H9 (cell line): ENCODE measurements around the gene HOXD13. TPM values are rescaled to one million over a fixed set of nuclear protein-coding genes. Genes with fewer than 3 reads are reported as not detected.
A peak's percentile ranks its signal among the peaks of the same experiment; 100 is the strongest.

Experiments
- DNase-seq: peaks from one replicate; pipeline ENCODE4 v3.0.0-alpha.2; 2017
- H2AFZ ChIP-seq: one replicate; pipeline ENCODE4 v1.6.1; 2013; ENCODE audit warnings: mild to moderate bottlenecking, low read length, control low read depth, moderate library complexity
- H2AK5ac ChIP-seq: 2 replicates; pipeline ENCODE4 v1.6.1; 2013; ENCODE audit warnings: low read length, control low read depth, mixed read lengths; ENCODE audit not compliant: insufficient read length
- H2BK120ac ChIP-seq: one replicate; pipeline ENCODE4 v1.6.1; 2013; ENCODE audit warnings: low read depth, mild to moderate bottlenecking, low read length, control low read depth, inconsistent platforms; ENCODE audit not compliant: poor library complexity, severe bottlenecking
- H2BK12ac ChIP-seq: 2 replicates; pipeline ENCODE4 v1.6.1; 2013; ENCODE audit warnings: low read length, control low read depth, mixed read lengths, low read depth; ENCODE audit not compliant: insufficient read length
- H2BK15ac ChIP-seq: 2 replicates; pipeline ENCODE4 v1.6.1; 2013; ENCODE audit warnings: low read depth, low read length, control low read depth
- H2BK20ac ChIP-seq: one replicate; pipeline ENCODE4 v1.6.1; 2013; ENCODE audit warnings: low read depth, mild to moderate bottlenecking, low read length, control low read depth, inconsistent platforms; ENCODE audit not compliant: poor library complexity, severe bottlenecking
- H2BK5ac ChIP-seq: 2 replicates; pipeline ENCODE4 v1.6.1; 2013; ENCODE audit warnings: low read length, control low read depth, mixed read lengths; ENCODE audit not compliant: insufficient read length
- H3K14ac ChIP-seq: 2 replicates; pipeline ENCODE4 v1.6.1; 2013; ENCODE audit warnings: low read length, control low read depth; ENCODE audit not compliant: insufficient read depth
- H3K18ac ChIP-seq: 2 replicates; pipeline ENCODE4 v1.6.1; 2013; ENCODE audit warnings: low read depth, mild to moderate bottlenecking, mixed read lengths, low read length, control low read depth; ENCODE audit not compliant: insufficient read length
- H3K23ac ChIP-seq: 2 replicates; pipeline ENCODE4 v1.6.1; 2013; ENCODE audit warnings: low read length, control low read depth, mixed read lengths, low read depth; ENCODE audit not compliant: insufficient read length
- H3K23me2 ChIP-seq: 2 replicates; pipeline ENCODE4 v1.6.1; 2013; ENCODE audit warnings: low read depth, mild to moderate bottlenecking, mixed read lengths, low read length, control low read depth; ENCODE audit not compliant: insufficient read length, poor library complexity, severe bottlenecking
- H3K27ac ChIP-seq: 2 replicates; pipeline ENCODE4 v1.5.1; 2013; ENCODE audit warnings: low read length, control low read depth, mixed read lengths, low read depth; ENCODE audit not compliant: insufficient read length
- H3K27me3 ChIP-seq: 2 replicates; pipeline ENCODE4 v1.6.1; 2013; ENCODE audit warnings: low read length, control low read depth, inconsistent platforms; ENCODE audit not compliant: insufficient read depth
- H3K4ac ChIP-seq: 2 replicates; pipeline ENCODE4 v1.6.1; 2013; ENCODE audit warnings: low read depth, mild to moderate bottlenecking, control low read depth, inconsistent platforms, low read length, moderate library complexity
- H3K4me1 ChIP-seq: 2 replicates; pipeline ENCODE4 v1.6.1; 2013; ENCODE audit warnings: low read length, control low read depth, inconsistent platforms; ENCODE audit not compliant: insufficient read depth
- H3K4me2 ChIP-seq: 2 replicates; pipeline ENCODE4 v1.6.1; 2013; ENCODE audit warnings: low read length, control low read depth, mixed read lengths; ENCODE audit not compliant: insufficient read length, insufficient read depth
- H3K56ac ChIP-seq: 2 replicates; pipeline ENCODE4 v1.6.1; 2013; ENCODE audit warnings: low read depth, mild to moderate bottlenecking, mixed read lengths, low read length, control low read depth; ENCODE audit not compliant: insufficient read length
- H3K79me1 ChIP-seq: 2 replicates; pipeline ENCODE4 v1.6.1; 2013; ENCODE audit warnings: low read depth, mild to moderate bottlenecking, moderate library complexity, low read length, control low read depth, inconsistent platforms; ENCODE audit not compliant: insufficient read depth, poor library complexity, severe bottlenecking
- H3K79me2 ChIP-seq: 2 replicates; pipeline ENCODE4 v1.6.1; 2013; ENCODE audit warnings: low read length, control low read depth, inconsistent platforms; ENCODE audit not compliant: insufficient read depth
- H3K9ac ChIP-seq: 2 replicates; pipeline ENCODE4 v1.6.1; 2013; ENCODE audit warnings: low read length, control low read depth, mixed read lengths; ENCODE audit not compliant: insufficient read length; ENCODE audit errors: extremely low read depth
- H3K9me3 ChIP-seq: one replicate; pipeline ENCODE4 v1.6.1; 2013; ENCODE audit warnings: low read depth, low read length, inconsistent platforms; ENCODE audit not compliant: control insufficient read depth
- H3T11ph ChIP-seq: one replicate; pipeline ENCODE4 v1.6.1; 2013; ENCODE audit warnings: mild to moderate bottlenecking, low read length, control low read depth, inconsistent platforms
- H4K20me1 ChIP-seq: one replicate; pipeline ENCODE4 v1.6.1; 2013; ENCODE audit not compliant: control insufficient read depth, insufficient read length, insufficient read depth
- H4K5ac ChIP-seq: 2 replicates; pipeline ENCODE4 v1.6.1; 2013; ENCODE audit warnings: low read depth, mild to moderate bottlenecking, mixed read lengths, low read length, control low read depth; ENCODE audit not compliant: insufficient read length
- H4K8ac ChIP-seq: replicated peaks from 2 replicates; pipeline ENCODE4 v1.6.1; 2013; ENCODE audit warnings: low read length, control low read depth, mixed read lengths, low read depth; ENCODE audit not compliant: insufficient read length
- H4K91ac ChIP-seq: 2 replicates; pipeline ENCODE4 v1.6.1; 2013; ENCODE audit warnings: low read depth, mild to moderate bottlenecking, moderate library complexity, mixed read lengths, low read length, control low read depth; ENCODE audit not compliant: insufficient read length
- H3K27ac Mint-ChIP-seq, 3 experiments: 2 replicates in 2 of 3; 3 replicates in 1 of 3; pipeline ENCODE4 v1.8.0; 2020 to 2021; ENCODE audit warnings: mixed read lengths in 3 of 3, mild to moderate bottlenecking in 1 of 3, moderate library complexity in 1 of 3
- H3K27me3 Mint-ChIP-seq: 2 replicates; pipeline ENCODE4 v1.8.0; 2021; ENCODE audit warnings: low read depth, mild to moderate bottlenecking, moderate library complexity, mixed read lengths
- H3K36me3 Mint-ChIP-seq, 3 experiments: 2 replicates in 2 of 3; 3 replicates in 1 of 3; pipeline ENCODE4 v1.8.0; 2020 to 2021; ENCODE audit warnings: low read depth in 3 of 3, mixed read lengths in 3 of 3; ENCODE audit not compliant: insufficient read depth in 1 of 3
- H3K4me1 Mint-ChIP-seq, 2 experiments: 2 replicates each; pipeline ENCODE4 v1.8.0; 2020; ENCODE audit warnings: mixed read lengths in 2 of 2
- H3K4me3 Mint-ChIP-seq, 2 experiments: 2 replicates in 1 of 2; 3 replicates in 1 of 2; pipeline ENCODE4 v1.8.0; 2020 to 2021; ENCODE audit warnings: mild to moderate bottlenecking in 2 of 2, mixed read lengths in 2 of 2, moderate library complexity in 1 of 2
- H3K9me3 Mint-ChIP-seq, 2 experiments: 2 replicates in 1 of 2; 3 replicates in 1 of 2; pipeline ENCODE4 v1.8.0; 2020; ENCODE audit warnings: mild to moderate bottlenecking in 2 of 2, mixed read lengths in 2 of 2, moderate library complexity in 1 of 2
- WGBS: extraction: QIAGEN DNeasy Blood & Tissue Kit; methylation state at CpG from one replicate; pipeline ENCODE4 v1.1.7; 2013; ENCODE audit warnings: missing lambda C conversion rate, low lambda C conversion rate, mixed read lengths; ENCODE audit not compliant: insufficient read length; ENCODE audit errors: extremely low coverage; 5-methylcytosine and 5-hydroxymethylcytosine counted together
- total RNA-seq: library from RNA; stranded (reverse); gene quantifications from 2 replicates; pipeline ENCODE4 v1.2.1, GENCODE V29; 2021
- TF ChIP-seq, protein P1 (sequence below): fragments of 200-600 bp; sonication (generic); conservative IDR thresholded peaks from 3 replicates; pipeline ENCODE4 v1.8.0; 2021; ENCODE audit warnings: antibody characterized with exemption, mild to moderate bottlenecking

Gene HOXD13
- total RNA-seq, 1 experiment from 2014 or later: not detected

DNA sequence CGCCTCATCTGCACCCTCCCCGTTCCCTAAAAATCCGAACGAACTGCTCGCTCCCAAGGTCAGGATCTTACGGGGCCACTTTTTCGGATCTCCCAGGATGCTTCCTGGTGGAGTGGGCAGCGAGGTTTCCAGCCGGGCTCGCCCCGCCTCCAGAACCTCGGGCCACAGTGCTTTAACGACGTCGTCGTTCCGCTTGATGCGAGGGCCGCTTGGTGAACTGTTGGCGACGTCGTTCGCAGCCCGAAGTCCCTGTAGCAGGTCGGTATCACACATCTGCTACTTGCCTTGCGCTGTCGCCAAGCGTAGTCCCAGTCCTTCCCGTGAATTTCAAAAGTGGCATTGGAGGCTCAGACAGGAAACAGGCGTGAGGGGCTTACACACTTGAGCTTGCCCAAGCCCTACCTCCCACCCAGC lies 24.1 kb upstream of the HOXD13 start:
- Histone ChIP-seq H3K27me3 (peaks cover 75% of the 10 kb centered on the region), H2BK15ac (no peak overlapping the region), H2AK5ac (no peak overlapping the region), H3K9me3 (no peaks in the 10 kb centered on the region), H2BK120ac (no peak overlapping the region), H4K91ac (no peak overlapping the region), H3K4me2 (peak overlapping the region; percentile 21), H2BK20ac (no peak overlapping the region), H3K79me1 (no peaks in the 10 kb centered on the region), H3K27ac (no peak overlapping the region), H2BK12ac (no peak overlapping the region), H3K56ac (no peak overlapping the region), H3T11ph (no peak overlapping the region), H4K8ac (no peak overlapping the region), H3K14ac (no peak overlapping the region), H3K18ac (no peak overlapping the region), H3K79me2 (no peaks in the 10 kb centered on the region), H2AFZ (no peak overlapping the region), H3K23ac (no peak overlapping the region), H2BK5ac (no peak overlapping the region), H3K9ac (no peak overlapping the region), H3K23me2 (peaks cover 3% of the 10 kb centered on the region), H4K5ac (no peak overlapping the region), H3K4ac (no peak overlapping the region), H4K20me1 (no peaks in the 10 kb centered on the region), H3K4me1 (no peaks in the 10 kb centered on the region)
- H3K36me3 Mint-ChIP-seq: peaks cover 0 to 4% (median 0%) of the 10 kb centered on the region in 3 experiments; a peak in 1 of 7 replicates
- H3K27me3 Mint-ChIP-seq: peaks cover 99% of the 10 kb centered on the region
- WGBS: no CpG with 5 or more reads among the region's 30 CpGs
- no peak overlapping the region for H3K27ac Mint-ChIP-seq
- H3K4me1 Mint-ChIP-seq: peaks cover 8 to 35% of the 10 kb centered on the region in 2 experiments; a peak in 3 of 4 replicates
- peak; percentile 46 for DNase-seq
- H3K9me3 Mint-ChIP-seq: peaks cover 5 to 7% of the 10 kb centered on the region in 2 experiments; a peak in 4 of 5 replicates
- TF ChIP-seq, protein P1, sequence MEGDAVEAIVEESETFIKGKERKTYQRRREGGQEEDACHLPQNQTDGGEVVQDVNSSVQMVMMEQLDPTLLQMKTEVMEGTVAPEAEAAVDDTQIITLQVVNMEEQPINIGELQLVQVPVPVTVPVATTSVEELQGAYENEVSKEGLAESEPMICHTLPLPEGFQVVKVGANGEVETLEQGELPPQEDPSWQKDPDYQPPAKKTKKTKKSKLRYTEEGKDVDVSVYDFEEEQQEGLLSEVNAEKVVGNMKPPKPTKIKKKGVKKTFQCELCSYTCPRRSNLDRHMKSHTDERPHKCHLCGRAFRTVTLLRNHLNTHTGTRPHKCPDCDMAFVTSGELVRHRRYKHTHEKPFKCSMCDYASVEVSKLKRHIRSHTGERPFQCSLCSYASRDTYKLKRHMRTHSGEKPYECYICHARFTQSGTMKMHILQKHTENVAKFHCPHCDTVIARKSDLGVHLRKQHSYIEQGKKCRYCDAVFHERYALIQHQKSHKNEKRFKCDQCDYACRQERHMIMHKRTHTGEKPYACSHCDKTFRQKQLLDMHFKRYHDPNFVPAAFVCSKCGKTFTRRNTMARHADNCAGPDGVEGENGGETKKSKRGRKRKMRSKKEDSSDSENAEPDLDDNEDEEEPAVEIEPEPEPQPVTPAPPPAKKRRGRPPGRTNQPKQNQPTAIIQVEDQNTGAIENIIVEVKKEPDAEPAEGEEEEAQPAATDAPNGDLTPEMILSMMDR: no peak
- peak overlapping the region in 1 of 2 experiments; percentile 69; a peak in 3 of 5 replicates for H3K4me3 Mint-ChIP-seq
